Gastroesophageal sphincter (tissue), 3 donors: ENCODE data around the gene ZEB1.

ENCODE experiments used
- CTCF ChIP-seq, 4 experiments: fragments of 200-600 bp in 2 of 4; fragments of 450-650 bp in 2 of 4; sonication (generic) in 1 of 4; IDR thresholded peaks; one replicate each; pipeline ENCODE4 v1.5.1; 2017 to 2019; ENCODE audit warnings: antibody characterized with exemption in 4 of 4, mild to moderate bottlenecking in 2 of 4, moderate library complexity in 2 of 4
- POLR2A ChIP-seq, 2 donors: fragments of 450-650 bp; IDR thresholded peaks; one replicate each; pipeline ENCODE4 v1.6.1; 2017; ENCODE audit warnings: antibody characterized with exemption in 2 of 2, mild to moderate bottlenecking in 2 of 2, moderate library complexity in 1 of 2
- POLR2AphosphoS5 ChIP-seq: sonication (generic); formaldehyde crosslinking; IDR thresholded peaks from one replicate; pipeline ENCODE4 v1.6.1; 2017; ENCODE audit warnings: antibody characterized with exemption

- TF ChIP-seq CTCF (IDR thresholded peaks at IDR 0.05) (no peak), POLR2AphosphoS5 (no peak), POLR2A (IDR thresholded peaks at IDR 0.05) (no peak)
These were observed 53.4 kb downstream of the ZEB1 start for GRCh38 chr10:31372439-31372838.
